IPS-11a (cell line): ENCODE results near the gene LIN7B.
"Not testable (repeated sequence)": the region's sequence is repeated elsewhere in the genome, so short reads cannot be mapped to it uniquely, and the experiment has no call there.

Experiments
- H3K4me3 ChIP-seq: one replicate; pipeline ENCODE4 v1.5.1; 2013; ENCODE audit warnings: low read depth, low read length, control low read depth

Gene LIN7B, protein sequence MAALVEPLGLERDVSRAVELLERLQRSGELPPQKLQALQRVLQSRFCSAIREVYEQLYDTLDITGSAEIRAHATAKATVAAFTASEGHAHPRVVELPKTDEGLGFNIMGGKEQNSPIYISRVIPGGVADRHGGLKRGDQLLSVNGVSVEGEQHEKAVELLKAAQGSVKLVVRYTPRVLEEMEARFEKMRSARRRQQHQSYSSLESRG

DNA sequence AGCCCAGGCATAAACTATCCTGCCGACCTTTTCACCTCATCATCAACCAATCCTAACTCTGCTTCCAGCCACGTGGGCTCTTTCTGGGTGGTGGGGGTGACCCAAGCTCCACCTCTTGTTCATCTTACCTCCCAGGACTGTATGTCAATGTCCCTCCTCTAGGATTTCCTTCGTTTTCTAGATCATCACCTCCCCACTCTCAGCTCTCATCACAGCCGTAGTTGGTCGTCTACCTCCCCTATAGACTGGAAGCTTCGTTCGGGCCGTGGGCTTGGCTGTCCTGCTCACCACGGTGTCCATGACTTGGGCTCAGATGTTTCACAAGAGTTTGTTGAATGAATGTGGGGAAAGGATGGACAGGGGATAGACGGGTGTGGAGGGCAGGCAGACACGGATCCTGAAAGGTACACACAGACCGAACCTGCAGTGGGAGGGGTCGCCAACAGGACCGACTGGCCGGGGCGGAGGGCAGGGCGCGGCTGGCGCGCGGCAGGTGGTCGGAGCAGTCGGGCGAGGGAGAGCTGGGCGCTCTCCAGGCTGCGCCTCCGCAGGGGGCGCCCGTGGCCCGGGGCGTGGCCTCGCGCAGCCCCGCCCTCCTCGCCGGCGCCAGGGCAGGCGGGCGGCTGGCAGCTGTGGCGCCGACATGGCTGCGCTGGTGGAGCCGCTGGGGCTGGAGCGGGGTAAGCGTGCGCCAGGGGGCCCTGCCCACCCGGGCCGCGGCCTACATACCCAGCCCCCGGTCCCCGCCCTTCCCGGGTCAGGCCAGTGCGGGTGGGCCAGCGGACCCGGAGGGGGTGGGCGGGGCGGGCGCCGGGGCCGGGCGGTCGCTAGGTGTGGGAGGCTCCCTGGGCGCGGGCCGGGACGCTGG, at the start of gene LIN7B:
LIN7B (plus strand) TSS at position 609 of the 868 bp plus-strand sequence; CDS start at position 644, 35 bp downstream.
- H3K4me3 ChIP-seq = peak within 1 kb of the TSS; percentile 58

DNA sequence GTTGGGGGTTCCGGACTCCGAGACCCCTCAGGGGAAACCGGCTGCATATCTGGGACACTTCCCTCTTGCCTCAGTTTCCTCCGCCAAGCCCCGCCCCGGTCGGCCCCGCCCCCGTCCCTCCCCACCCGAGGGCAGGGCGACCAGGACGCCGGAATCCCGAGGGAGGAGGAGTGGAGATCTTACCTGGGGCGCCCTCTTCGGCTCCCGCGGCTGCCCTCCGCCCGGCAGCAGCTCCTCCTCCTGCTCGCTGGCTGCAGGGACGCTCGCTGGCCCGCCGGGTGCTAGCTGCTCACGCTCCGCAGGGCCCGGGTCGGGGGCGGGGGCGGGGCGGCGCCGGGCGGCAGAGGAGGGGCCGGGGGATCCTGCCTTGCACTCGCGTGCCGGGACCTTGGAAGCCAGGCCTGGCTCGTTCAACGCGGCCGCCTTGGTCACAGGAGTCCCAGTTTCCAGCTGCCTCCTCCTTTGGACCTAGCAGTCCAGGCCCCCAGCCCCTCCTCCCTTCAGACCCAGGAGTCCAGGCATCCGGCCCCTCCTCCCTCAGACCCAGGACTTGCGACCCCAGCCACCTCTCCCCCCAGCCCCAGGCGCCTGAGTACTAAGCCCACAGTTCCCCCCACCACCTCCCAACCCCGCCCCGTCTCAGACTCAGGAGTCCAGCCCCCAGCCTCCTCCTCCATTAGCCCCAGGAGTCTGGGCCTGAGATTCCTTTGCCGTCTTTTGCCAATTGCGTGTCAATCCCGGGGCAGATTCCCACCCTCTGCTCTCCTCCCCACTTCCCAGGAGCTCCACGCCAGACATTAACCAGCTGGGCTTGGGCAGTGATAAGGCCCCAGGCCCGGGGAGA, 49.2 kb upstream of the LIN7B start, which contains the start of gene NTF4:
NTF4 (minus strand) TSS at position 51 of the 844 bp plus-strand sequence. CDS start 2,821 bp downstream, outside the sequence.
- H3K4me3 ChIP-seq = peak within 1 kb of the TSS; percentile 24

DNA sequence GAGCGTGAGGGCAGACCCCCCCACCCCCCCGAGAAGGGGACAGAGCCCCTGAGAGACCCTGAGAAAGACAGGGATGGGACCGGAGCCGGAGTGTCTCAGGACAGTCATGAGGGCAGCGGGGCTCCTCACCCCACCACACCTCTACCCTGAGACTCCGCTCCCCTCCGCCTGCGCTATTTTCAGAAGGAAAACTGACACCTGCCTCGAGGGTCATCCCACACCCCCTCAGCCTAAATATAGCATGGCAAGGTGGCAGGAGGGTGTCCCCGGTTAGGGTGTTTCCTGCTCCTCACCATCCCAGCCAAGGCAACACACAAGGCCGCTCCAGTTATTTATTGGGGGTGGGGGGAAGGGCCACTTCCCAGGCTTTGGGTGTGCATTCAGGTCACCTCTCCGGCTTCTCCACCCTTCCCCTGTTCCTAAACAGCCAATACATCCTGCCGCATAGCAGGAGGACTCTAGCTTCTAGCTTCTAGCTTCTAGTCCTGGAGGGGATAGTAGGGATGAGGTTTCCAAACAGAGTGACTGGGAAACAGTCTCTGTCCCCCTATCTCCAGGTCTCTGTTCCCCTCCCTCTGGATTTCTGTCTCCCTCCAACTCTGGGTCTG, 48.2 kb upstream of the LIN7B start:
- H3K4me3 ChIP-seq = no peak overlapping the region

DNA sequence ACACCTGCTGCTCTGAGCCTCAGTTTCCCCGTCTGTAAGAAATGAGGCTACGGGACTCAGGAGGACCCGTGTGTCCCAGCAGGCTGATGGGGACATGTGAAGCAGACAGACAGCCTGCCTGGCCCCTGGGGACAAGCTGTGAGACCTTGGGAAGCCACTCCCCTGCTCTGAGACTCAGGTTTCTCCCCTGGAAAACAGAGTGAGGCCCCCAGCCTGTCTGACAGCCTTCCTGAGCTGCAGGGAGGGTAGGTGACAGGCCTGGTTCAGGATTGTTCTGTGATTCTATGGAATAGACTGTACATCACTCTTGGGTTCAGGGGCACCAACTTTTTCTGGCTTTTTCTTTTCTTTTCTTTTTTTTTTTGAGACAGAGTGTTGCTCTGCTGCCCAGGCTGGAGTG, 46.6 kb upstream of the LIN7B start:
- no peak overlapping the region for H3K4me3 ChIP-seq

DNA sequence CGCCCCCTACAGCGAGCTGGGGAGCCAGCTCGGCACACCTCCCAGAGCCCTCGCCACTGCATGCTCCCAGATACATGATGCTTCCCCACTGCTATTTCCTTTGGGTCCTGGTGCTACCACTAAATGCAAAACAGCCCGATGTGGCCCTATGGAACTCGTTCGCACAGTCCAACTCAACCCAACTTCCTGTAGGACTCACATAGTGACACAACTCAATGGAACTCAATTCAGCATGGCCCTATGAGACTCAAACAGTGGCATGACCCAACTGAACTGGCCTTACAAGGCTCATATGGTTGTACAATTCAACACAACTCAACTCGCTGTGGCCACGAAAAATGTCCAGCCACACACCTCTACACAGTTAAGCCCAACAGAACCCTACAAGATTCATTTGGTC, 45.1 kb upstream of the LIN7B start:
- H3K4me3 ChIP-seq = no peak overlapping the region

DNA sequence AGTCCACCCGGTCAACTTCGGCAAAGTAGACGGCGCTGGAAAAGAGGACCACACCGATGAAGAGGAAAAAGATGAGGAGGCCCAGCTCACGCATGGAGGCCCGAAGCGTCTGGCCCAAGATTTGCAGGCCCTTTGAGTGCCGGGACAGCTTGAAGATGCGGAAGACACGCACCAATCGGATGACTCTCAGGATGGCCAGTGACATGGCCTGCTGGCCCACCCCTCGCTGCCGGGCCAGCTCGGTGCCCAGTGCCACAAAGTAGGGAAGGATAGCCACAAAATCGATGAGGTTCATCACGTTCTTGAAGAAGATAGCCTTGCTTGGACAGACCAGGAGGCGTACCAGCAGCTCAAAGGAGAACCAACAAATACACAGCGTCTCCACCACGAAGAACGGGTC, 43.8 kb upstream of the LIN7B start:
- H3K4me3 ChIP-seq = no peak overlapping the region

DNA sequence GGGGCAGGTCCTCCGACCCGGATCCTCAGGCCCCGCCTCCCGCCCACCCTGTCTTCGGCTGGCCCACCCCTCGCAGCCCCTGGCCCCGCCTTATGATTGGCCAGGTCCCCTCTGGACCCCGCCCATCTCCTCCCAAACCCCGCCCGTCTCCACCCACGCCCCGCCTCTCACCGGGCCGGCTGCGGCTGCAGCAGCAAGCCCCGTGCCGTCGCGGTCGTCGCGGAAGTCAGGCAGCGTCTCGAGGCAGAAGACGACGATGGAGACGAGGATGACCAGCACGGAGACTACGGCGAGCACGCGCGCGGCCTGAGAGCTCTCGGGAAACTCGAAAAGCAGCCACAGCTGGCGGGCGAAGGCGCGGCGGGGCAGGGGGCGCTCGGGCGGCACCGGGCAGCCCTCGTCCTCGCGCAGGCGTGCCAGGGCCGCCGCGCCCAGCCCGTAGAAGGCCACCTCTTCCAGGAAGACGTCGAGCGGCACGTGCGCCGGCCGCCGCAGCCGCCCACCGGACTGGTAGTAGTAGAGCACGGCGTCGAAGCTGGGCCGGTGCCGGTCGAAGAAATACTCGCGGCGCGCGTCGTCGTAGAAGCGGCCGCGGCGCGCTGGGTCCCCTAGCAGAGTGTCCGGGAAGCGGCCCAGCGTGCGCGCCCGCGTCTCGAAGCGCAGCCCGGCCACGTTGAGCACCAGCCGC, 42.2 kb upstream of the LIN7B start:
- no peak overlapping the region for H3K4me3 ChIP-seq

DNA sequence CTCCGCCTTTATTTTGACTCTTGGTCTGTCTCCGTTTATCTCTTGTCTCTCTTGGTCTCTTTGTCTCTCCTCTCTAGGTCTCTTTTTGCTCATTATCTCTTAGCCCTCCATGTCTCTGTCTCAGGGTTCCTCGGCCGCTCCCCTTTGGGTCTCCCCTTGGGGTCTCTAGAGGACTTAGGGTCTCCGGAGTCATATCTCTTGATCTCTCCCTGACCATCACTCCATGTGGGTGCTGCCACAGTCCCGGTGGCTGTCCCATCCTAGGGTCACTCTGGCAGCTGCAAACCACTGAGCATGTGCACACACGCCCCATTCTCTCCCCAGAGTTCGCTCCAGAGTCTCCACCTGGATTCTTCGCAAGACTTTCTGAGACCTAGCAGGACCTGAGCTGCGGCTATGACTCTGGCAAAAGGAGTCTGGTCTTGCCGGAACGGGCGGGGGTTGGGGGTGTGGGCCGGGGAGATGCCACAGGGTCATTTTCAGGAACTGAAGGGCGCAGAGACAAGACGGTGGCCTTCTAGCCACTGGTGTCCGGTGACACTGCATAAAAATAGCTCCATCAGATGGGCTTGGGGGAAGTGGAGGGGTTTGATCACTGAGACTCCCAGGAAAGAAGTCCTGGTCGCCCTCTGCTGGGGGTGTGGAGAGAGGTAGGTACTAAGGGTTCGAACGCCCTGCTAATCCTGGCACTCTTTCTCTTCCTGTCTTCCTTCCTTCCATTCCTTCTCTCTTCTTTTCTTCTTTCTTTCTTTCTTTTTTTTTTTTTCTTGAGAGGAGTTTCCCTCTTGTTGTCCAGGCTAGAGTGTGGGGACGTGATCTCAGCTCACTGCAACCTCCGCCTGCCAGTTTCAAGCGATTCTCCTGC, 40.4 kb upstream of the LIN7B start:
- H3K4me3 ChIP-seq = no peak overlapping the region

DNA sequence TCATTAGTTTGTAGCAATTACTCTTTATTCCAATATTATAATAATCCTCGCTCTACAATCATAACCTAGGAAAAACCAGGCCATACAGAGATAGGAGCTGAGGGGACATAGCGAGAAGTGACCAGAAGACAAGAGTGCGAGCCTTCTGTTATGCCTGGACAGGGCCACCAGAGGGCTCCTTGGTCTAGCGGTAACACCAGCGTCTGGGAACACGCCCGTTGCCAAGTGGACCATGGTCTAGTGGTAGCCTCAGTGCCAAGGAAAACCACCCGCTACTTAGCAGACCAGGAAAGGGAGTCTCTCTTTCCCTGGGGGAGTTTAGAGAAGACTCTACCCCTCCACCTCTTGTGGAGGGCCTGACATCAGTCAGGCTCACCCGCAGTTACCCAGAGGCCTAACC, 39.3 kb upstream of the LIN7B start:
- not testable (repeated sequence) for H3K4me3 ChIP-seq

DNA sequence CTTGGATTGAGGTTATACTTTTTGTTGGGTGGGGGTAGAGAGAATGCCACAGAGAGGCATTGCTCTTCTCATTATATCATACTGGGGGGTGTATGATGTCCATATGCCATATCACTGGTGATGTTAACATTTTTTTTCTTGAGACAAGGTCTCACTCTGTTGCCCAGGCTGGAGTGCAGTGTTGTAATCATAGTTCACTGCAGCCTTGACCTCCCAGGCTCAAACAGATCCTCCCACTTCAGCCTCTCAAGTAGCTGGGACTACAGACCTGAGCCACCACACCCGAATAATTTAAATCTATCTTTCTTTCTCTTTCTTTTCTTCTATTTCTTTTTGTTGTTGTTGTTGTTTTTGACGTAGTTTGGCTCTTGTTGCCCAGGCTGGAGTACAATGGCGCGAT, 33.8 kb upstream of the LIN7B start:
- H3K4me3 ChIP-seq = no peak overlapping the region

DNA sequence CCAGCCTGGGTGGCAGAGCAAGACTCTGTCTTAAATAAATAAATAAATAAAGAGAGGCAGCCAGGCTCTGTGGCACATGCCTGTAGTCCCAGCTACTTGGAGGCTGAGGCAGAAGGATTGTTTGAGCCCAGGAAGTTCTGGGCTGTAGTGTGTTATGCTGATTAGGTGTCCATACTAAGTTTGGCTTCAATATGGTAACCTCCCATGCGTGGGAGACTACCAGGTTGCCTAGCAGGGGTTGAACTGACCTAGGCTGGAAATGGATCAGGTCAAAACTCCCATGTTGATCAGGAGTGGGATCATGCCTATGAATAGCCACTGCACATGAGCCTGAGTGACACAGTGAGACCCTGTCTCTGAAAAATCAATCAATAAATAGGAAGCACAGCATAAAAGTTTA, 32.9 kb upstream of the LIN7B start:
- no peak overlapping the region for H3K4me3 ChIP-seq

DNA sequence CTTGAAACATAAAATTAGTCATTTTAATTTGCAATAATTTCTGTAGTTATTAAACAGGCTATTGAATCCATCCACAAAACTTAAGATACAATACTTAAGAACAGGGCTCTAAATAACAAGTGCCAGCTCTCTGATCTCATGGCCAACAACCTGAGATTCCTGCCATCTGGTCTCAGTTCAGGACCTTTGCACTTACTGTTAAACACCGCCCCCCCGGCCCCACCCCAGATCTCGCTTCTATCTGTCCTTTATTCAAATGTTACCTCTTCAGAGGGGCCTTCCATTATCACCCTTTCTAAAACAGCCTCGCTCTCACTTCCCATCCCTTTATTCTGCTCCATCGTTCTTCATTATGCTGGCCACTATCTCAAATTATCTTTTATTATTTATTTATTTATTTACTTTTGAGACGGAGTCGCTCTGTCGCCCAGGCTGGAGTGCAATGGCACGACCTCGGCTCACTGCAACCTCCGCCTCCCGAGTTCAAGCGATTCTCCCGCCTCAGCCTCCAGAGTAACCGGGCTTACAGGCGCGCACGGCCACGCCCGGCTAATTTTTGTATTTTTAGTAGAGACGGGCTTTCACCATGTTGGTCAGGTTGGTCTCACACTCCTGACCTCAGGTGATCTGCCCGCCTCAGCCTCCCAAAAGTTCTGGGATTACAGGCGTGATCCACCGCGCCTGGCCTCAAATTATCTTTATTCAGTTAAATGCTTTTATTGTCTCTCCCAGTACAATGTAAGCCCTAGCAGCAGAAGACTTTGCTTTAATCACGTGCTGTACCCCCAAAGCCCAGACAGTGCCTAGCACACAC, 29.8 kb upstream of the LIN7B start:
- no peak overlapping the region for H3K4me3 ChIP-seq

DNA sequence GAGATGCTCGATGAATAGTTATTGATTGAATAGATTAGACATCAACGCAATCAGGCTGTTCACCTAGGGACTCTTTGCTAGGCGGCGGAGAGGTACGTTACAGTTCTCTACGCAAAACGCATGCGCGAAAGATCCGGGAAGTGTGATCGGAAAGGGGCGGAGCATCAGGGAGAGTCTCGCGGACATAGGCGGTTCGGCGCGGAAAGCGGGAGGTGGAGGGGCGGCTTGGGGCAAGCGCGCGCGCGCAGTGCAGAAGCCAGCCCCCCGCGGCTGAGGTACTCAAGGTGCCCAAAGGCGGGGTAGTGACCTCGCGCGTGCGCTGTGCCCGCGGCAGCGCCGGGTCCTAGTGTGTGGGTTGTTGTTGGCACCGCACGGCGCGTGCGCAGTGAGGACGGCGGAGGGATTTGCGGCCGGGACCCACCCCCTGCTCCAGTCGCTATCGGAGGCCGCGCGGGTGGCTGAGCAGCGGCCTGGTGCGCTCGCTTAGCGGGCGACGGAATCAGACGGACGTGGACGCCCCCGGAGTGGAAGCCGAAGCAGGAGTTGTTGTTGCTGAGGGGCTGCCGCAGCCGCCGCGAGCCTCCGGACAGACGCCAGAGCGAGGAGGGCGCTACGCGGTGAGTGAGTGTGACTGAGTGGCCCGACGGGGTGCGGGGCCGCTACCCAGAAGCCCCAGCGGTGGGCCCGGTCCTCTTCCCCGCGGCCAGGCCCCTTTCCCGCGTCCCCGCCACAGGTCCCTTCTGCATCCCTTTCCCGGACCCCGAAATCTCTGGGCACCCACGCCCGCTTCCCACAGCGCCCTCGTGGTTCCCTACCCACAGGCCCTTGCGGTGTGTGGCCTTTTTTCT, 28.9 kb upstream of the LIN7B start, which contains the start of gene SNRNP70:
SNRNP70 (plus strand) TSS at position 432 of the 848 bp plus-strand sequence. CDS start 964 bp downstream, outside the sequence.
- H3K4me3 ChIP-seq = peak within 1 kb of the TSS; percentile 94

DNA sequence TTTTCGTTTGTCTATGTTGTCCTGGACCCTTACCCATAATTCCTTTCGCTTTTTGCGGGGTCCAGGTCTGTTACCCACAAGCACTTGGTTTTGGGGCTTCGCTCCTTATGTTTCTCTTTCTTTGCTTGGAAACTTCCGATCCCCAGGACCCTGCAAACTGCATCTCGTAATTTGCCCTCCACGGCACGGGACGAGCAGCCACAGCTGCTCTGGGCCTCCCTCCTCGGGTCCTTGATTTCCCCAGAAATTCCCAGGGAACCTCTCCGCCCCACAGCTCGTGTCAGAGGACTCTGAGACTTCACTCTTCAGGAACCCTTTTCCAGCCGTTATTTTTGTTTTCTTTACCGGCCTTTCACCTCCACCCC, 28.3 kb upstream of the LIN7B start:
- H3K4me3 ChIP-seq = peak overlapping the region; percentile 94

DNA sequence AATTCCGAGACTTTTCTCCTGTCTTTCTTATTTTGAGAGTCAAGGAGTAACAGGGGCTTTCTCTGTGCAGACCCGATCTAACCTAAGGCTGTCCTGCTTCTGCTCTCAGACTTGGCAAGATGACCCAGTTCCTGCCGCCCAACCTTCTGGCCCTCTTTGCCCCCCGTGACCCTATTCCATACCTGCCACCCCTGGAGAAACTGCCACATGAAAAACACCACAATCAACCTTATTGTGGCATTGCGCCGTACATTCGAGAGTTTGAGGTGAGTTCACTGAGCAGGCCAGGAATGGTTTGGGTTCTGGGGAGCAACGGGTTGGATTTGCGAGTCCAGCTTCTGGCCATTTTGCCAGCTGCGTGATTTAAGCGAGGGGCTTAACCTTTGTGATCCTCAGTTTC, 27.9 kb upstream of the LIN7B start:
- H3K4me3 ChIP-seq = peak overlapping the region; percentile 94

DNA sequence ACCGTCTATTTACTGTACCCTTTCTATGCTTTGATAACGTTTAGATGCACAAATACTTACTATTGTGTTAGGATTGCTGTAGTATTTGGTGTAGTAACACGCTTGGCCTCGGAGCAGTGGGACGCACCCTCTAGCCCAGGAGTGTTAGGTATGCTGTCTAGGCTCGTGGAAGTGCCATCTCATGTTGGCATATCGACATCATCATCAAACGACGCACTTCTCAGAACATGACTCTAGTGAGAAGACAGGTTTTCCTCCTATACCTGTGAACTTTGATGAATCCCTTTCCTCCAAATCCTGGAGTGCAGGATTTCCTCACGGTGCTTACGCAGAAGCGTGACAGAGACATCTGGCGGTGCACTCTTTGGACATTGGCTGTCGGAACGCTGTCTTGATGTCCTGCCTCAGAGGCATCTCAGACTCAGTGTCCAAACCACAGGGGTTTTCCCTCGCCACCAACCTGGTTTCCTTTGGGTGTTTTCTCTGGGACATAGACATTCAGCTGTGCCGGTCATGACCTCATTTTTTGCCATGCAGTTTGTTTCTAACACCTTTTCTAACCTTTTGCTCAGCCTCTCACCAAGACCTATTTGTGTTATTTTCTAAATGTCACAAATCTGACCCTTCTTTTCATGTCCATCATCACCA, 22.7 kb upstream of the LIN7B start:
- no peak overlapping the region for H3K4me3 ChIP-seq

DNA sequence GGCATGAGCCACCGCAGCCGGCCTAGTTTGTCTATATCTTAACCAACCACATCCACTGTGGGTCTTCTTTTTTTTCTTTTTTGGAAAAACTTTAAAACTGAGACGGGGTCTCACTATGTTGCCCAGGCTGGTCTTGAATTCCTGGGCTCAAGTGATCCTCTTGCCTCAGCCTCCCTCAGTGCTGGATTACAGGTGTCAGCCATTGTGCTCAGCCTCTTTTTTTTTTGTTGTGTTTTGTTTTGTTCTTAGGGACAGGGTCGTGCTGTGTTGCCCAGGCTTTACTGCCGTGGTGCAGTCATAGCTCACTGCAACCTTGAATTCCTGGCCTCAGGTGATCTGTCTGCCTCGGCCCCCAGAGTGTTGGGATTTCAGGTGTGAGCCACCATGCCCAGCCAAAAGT, 21.5 kb upstream of the LIN7B start:
- H3K4me3 ChIP-seq = no peak overlapping the region
